Measurements from ENCODE around the gene NPAS3.

Gene NPAS3

DNA sequence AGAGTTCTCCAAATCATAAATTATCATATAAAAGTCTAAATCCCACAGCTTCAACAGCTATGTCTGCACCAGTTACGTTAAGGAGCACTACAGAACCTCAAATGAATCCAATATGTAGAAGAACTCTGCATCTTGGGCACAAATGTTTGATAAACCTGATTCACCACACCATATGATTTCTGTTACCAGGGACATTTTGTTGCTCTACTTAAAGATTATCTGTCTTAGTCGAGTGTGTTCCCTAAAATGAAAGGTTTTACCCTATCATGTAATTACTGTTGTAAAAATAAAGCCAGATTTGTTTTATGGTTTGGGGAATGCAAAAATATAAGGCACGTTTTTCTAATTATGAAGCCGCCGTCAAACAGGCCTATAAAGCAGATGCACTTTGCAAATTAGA lies 649.1 kb downstream of the NPAS3 start:
- DNase-seq (ENCODE audit: low read depth) = no peak

DNA sequence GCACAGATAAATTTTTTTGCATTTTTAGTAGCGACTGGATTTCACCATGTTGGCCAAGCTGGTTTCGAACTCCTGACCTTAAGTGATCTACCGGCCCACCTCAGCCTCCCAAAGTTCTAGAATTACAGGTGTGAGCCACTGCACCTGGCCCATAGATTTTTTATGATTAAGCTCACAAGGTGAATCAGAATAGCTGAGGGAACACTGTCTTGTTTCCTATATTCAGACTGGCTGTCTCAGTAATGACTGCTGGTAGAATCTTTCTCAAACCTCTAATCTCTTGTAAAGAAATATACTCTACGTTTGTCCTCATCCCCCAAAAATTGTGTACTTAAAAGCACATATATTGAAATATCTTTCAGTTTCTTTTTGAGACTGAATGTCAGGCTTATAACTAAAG lies 650.1 kb downstream of the NPAS3 start:
- DNase-seq (ENCODE audit: low read depth) = no peak

DNA sequence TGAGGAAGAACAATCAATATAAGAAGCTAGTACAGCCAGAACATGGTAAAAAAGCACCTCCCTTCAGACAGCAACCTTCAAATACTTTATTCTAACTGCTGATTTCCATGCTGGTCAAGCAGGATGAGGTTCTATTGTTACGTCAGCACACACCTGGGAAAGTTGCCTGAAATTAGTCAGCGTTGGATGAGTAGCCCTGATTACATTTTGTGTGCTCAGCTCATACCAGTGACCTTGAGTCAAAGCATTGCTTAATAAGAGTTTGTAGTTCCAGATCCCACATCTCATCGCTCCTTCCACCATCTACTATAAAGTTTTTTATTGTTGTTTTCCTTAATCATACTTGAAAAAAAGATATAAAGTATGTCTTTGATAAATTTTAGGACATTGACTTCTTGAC lies 650.7 kb downstream of the NPAS3 start:
- peak; percentile 54 for DNase-seq (ENCODE audit: low read depth)

DNA sequence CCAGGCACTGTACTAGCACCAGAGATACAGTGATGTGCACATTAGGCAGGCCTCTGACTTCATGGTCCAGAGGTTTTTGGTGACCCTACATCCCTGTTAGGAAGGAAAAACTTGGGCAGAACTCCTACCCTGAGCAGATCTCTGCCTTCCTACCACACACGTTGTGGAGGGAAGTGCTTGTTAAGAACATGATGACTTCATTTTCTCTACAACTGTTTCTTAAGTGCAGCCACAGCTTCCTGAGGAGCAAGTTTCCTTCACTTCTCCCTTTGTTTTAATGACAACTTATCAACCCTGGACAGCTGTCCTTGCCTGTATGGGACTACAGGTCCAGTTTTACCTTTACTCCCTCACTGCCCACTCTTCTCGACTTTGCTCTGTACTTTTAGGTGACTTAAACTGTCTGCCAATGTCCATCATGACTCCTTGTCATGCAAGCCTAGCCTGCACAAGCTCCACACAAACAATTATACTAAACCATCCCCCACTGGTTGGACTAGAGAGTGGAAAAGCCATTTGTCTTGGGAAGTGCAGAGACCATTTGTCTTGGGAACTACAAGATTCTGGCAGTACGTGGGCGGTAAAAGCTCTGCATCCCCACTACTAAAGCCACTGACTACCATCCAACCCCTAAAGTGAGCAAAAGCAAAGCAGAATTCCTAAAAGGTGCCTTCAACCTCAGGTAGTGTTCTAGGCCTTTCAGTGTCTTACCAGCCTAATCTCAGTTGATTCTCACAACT lies 652.4 kb downstream of the NPAS3 start:
- no peak for DNase-seq (ENCODE audit: low read depth)

DNA sequence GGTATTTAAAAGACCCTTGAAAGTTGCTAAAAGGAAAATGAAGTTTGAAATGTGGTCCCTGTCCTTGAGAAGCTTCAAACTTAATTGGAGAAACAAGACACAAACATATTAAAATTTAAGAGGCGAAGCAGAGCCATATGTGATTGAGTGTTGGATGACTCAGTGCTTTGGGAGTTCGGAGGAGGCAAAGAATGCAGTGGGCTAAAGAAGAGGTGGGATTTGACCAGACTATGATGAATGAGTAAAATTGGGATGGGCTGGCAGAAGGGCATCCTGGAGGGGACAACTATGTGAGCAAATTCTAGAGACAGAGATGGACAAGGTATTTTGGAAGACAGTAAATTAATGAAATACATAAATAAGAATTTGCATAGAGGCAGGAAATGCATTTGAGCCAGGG lies 653.6 kb downstream of the NPAS3 start:
- DNase-seq (ENCODE audit: low read depth) = no peak

DNA sequence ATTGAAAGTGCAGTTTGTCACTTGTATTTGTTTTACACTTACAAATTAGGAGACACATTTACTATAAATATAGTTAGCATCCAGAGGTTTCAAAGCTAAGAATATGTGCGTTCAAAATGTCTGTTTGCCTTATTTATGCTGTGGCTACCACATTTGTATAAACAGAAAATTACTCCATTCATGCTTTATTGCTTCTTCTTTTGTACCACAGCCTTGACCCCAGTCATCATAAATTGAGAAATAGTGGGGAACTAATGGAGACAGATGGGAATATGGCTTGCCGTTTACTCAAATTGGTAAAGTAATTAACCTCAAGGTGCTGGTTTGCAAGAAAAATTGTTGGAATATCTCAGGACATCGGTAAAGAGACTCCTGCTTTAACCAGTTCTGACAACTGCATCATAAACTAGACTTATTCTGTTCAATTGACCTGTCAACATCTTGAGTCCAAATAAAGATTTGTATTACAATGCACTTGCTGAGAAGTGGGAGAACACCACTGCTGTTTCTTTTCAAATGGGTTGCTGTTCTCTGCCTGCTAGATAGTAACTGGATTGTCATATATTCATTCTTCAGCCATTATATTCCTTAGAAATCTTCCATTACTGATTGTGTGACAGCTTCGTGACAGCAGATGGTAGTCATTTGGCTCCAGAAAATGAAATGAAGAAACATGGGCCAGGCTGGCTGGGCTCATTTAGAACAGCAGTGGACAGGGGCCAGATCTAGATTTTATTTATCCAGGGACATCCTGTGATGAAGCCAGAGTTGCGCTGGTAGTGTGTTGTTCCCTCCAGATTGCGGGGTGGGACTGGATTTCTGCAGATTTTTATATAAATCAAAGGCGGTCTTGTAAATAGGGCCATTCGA lies 657.8 kb downstream of the NPAS3 start:
- DNase-seq (ENCODE audit: low read depth) = no peak

DNA sequence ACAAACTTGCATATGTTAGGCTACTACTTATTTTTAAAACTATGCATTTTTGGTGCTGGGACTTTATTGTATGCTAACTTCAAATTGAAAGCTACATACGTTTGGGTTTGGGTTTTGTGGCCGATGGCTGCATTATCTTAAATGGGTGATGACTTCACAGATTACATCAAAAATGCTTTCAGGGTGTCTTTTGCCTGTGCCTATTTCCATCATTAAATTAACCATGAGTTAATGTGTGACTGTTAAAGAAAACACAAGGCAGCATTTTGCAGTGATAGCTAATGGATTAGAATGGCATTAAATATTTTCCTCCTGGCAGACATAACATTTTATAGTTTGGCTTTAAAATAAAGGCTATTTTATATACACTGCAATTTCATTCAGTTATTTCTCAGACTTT lies 659.9 kb downstream of the NPAS3 start:
- DNase-seq (ENCODE audit: low read depth) = no peak

DNA sequence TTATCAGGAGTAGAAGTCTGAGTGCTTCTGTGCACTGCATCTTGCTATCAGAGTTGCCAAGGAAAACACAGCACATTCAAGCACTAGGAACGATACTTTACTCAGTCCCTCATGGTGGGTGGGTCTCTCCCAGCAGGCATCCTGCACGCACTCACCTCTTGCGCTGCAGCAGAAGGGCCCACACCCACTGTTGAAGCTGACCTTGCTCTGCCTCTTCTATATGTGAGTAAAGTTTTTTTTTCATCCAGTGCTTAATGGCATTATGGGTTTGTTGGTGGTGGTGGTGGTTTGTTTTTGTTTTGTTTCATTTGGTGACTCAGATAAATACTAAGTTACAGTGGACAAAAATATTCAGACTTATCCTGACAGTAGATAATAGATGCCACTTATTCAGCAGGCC lies 663.7 kb downstream of the NPAS3 start:
- DNase-seq (ENCODE audit: low read depth) = no peak

DNA sequence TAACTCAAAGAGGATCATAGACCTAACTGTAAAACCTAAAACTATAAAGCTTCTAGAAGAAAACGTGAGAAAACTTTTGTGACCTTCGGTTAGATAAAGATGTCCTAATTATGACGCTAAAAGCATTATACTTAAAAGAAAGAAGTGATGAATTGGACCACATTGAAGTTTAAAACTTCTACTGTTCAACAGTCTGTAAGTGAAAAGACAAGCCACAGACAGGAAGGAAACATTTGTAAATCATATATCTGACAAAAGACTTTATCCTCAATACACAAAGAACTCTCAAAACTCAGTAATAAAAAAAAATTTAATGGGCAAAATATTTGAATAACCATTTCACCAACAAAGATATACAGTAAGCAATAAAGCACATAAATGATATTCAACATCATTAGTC lies 667.9 kb downstream of the NPAS3 start:
- no peak for DNase-seq (ENCODE audit: low read depth)

DNA sequence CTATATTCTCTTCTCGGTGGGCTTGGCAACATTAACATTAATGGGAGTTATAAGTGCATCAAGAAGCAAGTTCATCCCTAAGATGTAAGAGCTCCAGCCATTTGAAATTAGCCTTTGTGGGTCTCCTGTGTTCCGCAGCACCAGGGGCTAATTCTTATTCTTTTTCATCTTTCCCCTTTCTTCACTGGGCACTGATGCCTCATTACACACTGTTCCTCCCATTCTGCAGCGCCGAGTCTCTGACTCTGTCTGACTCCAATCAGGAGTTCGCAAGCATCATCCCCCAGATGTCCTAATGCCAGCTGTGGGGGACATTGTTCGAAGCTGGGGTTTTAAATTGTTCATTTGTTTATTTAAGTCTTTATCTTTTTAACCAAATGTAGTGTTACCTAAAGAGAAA lies 670.9 kb downstream of the NPAS3 start:
- no peak for DNase-seq (ENCODE audit: low read depth)

DNA sequence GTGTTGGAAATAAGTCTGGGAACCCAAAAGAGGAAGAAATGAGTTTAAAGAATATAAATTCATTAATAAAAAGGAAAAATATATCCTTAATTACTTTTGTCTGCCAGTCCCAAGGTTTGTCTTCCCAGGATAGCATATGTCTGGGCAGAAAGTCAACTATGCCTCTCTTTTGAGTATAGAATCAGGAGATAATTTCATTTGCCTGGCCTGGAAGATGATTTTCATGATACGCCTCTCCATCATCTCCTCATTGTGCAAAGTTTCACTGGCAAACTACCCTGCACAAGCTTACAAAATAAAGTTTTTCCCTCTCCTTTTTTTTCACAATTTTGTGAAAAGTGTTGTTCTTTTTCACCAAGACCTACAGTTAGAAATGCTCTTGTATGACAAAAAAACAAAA lies 671.4 kb downstream of the NPAS3 start:
- DNase-seq (ENCODE audit: low read depth) = no peak

DNA sequence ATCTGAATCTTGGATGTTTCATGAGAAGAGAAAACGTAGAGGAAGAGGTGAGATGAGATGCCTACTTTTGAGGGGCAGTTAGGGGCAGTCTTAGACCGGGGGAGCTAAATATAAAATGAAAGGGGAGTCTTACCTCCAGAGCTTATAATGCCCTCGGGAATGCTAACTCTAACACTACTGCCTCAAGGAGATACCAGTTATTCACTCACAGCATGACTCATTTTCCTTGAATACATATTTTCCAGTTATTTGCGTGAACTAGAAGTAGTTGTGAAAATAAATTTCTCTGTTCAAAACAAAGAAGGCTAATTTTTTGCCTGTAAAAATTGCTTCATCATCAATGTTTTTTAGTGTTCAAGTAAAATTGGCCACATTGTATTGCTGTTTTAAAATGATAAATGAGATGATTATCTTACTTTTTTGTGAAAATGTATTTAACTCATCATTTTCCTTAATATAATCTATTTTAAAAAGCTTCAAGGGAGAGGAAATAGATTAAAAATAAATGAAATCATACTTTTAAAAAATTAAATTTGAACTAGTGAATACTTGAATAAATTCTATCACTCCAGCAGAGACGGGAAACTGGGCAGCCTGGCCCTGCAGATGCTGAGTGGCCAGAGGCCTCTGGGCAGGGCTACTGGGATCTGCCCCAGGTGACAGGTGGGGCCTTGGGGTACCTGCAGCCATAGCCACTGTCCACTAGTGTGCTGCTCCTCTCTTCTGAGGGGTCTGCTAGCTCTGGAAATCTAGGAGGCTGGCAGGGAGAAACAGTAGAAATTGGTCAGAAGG lies 672.9 kb downstream of the NPAS3 start:
- no peak for DNase-seq (ENCODE audit: low read depth)

DNA sequence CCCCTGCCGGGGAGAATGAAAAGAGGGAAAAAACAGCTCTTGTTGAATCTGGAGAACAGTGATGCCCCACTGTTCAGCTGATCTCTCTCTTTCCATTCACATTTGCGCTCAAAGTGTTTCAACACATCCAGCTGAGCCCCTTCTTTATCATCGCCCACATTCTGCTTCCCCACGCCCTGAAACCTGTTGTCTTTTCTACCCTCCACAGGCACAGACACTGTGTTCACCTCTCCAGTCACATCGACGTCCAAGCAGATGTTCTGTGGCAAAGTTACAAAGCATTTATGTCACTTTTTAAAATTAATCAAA lies 673.5 kb downstream of the NPAS3 start:
- DNase-seq (ENCODE audit: low read depth) = no peak

DNA sequence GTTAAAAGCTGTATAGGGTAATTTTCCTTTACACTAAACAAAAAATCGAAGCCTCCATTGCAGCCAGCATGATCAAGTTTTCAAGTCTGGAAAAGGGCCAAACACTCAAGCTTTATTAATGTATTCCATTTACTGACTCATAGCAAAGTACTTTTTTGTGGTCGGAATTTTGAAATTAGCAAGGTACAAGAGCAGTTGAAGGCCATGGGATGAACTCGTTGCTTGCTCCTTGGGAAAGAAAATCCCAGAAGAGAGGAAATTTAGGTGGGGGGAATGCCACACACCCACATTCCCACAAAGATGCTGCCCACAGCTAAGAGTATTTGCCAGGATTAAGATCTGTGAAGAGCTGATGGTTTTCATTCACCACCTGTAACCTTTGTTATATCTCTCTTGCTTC lies 678.5 kb downstream of the NPAS3 start:
- DNase-seq (ENCODE audit: low read depth) = peak; percentile 50

DNA sequence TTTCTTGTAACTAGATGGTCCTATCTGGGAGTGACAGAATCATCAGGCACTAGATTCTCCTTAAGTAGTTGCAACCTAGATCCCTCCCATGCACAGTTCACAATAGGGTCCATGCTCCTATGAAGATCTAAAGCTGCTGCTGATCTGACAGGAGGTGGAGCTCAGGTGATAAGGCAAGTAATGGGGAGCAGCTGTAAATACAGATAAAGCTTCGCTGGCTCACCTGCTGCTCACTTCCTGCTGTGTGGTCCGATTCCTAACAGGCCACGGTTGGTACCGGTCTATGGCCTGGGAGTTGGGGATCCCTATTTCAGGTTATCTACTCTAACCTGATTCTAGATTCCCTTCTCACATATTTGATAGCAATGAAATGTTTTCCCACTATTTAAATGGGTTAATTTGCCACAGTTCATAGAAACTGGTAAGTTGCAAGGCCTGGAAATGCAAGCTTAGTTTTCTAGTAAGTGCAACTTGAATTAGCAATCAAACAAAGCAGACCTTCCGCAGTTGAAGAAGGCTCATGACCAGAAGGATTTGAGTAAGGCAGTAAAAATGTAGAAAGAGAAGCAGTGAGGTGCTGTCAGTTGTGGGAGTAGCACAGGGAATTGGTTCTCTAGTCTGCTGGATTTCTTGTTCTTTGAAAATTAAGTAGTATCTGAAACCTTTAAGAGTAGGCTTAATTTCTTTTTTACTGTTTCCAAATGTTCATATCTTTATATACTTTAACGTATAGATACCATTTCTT lies 679.9 kb downstream of the NPAS3 start:
- DNase-seq (ENCODE audit: low read depth) = no peak

DNA sequence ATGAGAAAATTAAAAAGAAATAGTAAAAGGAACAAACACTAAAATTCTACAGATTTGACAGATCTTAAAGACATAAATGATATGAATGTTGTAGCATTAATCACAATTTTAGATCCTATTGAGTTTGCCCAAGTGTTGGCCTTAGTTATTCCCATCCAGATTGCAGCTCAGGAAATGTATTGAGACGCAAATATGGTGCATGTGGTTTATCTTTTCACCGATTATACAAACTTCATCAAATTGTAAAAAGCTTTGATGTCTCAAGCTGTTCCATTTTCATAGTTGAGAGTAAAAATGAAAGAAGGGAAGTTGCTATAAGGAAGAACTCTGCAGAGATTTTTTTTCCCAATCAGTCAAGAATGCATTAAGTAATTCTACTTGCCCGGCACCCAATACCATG lies 683.8 kb downstream of the NPAS3 start:
- DNase-seq (ENCODE audit: low read depth) = no peak

DNA sequence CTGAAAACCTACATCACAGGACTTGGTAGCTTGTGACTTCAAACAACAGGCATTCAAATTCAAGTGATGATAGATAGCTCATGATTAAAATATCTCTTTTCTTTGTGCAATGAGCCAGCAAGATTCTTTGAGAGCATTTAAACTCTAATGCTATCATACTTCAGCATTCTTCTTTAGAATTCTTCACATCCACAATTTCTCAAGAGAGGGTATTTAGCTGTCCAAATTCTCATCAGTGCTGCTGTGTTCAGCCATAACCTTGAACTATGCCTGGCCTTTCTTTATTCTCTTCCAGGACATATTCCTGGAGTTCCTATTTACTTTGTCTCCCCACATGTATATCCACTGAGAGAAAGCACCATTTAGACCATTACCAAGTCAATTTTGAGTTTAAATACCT lies 691.1 kb downstream of the NPAS3 start:
- DNase-seq (ENCODE audit: low read depth) = no peak

DNA sequence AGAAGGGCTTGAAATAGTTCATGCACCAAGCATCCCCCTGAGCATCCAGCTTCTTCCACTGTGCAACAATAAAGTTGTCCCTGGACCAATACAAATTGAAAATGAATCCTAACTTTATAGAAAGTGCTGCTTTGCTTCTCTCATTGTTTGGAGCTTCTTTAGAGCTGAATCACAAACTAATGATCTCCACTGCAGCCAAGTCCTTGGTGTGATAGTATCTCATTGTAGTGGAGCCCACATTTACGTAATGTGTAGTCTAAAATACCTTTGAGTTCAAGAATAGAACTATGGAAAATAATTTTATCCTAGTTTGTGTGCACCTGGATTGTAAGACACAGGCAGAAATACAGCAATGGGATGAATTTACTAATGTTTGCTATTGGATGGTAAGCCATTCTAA lies 692.3 kb downstream of the NPAS3 start:
- DNase-seq (ENCODE audit: low read depth) = no peak

DNA sequence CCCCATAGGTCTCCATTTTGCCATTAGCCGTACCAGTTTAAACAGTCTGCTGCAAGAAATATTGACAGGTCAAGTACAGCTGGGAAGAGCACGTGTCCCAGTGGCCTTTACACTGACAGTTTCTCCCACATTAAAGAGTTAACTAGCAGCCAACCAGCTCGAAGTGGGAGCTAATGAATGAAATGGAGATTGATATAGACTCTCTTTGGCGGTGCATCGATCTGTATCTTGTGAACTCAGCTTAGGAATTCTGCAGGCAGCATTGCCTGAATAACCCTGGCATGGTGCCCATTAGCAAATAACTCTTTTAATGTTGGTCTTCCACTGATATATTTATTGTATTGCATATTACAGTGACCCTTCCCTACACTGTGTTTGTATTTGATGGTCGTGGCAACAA lies 692.8 kb downstream of the NPAS3 start:
- no peak for DNase-seq (ENCODE audit: low read depth)

DNA sequence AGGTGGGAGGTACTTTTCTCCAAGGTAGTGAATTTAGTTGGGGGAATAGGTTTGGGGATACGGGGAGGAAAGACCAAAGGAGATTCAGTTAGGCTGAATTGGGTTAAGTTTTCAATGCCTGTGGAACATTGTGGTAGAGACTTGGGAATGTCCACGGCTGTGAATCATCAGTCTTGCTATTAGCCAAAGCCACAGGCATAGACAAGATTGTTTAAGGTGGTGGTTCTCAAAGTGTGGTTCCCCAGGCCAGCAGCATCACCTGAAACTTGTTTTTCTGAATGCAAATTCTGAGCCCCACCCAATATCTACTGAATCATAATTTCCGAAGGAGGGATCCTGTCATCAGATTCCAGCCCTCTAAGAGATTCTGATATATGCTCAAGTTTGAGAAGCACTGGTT lies 696.0 kb downstream of the NPAS3 start:
- DNase-seq (ENCODE audit: low read depth) = no peak

DNA sequence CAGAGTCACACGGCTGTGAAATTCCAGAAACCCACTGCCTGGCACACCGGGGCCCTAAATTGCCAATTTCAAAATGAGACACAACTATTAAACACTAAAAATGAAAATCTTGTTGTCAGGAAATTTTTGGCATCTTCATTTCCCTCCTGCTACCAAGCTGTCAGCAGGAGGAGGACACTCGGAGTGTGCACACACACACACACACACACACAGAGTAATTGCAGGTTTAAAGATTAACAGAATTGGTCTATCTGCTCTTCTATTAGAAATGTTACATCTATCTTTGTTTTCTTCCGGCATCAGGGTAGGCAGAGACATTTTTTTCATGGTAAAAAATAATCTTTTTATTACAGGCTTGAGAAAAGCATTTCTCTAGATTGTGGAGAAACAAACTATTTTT lies 698.0 kb downstream of the NPAS3 start:
- DNase-seq (ENCODE audit: low read depth) = no peak

DNA sequence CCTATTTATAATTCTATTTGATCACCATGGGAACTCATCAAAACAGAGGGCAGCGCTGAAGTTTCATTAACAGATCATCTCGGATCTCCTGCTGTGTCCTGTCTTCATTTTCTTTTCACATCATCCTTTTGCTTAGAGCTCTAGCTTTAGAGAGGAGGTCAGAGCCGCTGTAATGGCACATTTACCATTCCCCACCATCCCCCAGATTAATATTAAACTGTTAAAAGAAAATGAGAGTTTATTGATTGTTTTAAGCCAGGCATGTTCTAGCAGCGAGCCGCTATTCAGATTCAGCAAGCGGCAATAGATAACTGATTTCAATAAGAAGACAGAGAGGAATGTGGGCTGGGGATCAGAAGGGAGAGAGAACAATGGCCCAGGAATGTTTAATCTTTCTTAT lies 703.4 kb downstream of the NPAS3 start:
- no peak for DNase-seq (ENCODE audit: low read depth)

Data from stromal cell of bone marrow (primary cell).